Vagina (tissue), 2 donors: ENCODE data around the gene CHST14.

Experiments
- POLR2A ChIP-seq, 2 donors: fragments of 450-650 bp; IDR thresholded peaks; one replicate each; pipeline ENCODE4 v1.6.1; 2017; ENCODE audit warnings: antibody characterized with exemption in 2 of 2, mild to moderate bottlenecking in 2 of 2, moderate library complexity in 2 of 2
- POLR2AphosphoS5 ChIP-seq, 2 donors: sonication (generic); formaldehyde crosslinking; IDR thresholded peaks; one replicate each; pipeline ENCODE4 v1.9.0; 2017; ENCODE audit warnings: antibody characterized with exemption in 2 of 2, mild to moderate bottlenecking in 2 of 2, low read depth in 1 of 2; ENCODE audit not compliant: insufficient read depth in 1 of 2
- TF ChIP-seq, protein P1 (sequence below), 3 experiments: fragments of 450-650 bp in 2 of 3; fragments of 200-600 bp in 1 of 3; sonication (generic) in 1 of 3; IDR thresholded peaks; one replicate each; pipeline ENCODE4 v1.5.1; 2017 to 2019; ENCODE audit warnings: antibody characterized with exemption in 3 of 3, mild to moderate bottlenecking in 2 of 3, moderate library complexity in 2 of 3

DNA sequence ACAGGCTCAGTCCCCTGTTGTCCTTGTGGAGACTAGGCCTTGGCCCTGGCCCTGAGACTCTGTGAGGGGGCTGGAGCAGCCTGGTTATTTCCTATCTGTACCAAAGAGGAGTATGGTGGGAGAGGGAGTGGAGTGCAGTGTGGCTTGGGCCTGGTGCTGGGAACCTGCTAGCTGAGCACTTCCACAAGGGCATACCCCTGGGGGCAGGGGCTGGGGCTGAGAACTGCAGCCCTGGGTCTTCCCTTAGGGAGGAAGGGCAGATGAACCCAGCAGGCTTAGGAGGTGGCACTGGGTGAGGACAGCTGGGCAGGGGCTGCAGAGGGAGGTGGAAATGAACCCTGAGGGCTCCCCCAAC lies 3.5 kb upstream of the CHST14 start:
- TF ChIP-seq, protein P1, sequence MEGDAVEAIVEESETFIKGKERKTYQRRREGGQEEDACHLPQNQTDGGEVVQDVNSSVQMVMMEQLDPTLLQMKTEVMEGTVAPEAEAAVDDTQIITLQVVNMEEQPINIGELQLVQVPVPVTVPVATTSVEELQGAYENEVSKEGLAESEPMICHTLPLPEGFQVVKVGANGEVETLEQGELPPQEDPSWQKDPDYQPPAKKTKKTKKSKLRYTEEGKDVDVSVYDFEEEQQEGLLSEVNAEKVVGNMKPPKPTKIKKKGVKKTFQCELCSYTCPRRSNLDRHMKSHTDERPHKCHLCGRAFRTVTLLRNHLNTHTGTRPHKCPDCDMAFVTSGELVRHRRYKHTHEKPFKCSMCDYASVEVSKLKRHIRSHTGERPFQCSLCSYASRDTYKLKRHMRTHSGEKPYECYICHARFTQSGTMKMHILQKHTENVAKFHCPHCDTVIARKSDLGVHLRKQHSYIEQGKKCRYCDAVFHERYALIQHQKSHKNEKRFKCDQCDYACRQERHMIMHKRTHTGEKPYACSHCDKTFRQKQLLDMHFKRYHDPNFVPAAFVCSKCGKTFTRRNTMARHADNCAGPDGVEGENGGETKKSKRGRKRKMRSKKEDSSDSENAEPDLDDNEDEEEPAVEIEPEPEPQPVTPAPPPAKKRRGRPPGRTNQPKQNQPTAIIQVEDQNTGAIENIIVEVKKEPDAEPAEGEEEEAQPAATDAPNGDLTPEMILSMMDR (IDR thresholded peaks at IDR 0.05): no peak
- TF ChIP-seq POLR2A (IDR thresholded peaks at IDR 0.05) (no peak), POLR2AphosphoS5 (IDR thresholded peaks at IDR 0.05; ENCODE audit: insufficient read depth in 1 of 2, low read depth in 1 of 2) (no peak)
